ENCODE data around the gene NTRK3. TPM values are rescaled to one million over a fixed set of nuclear protein-coding genes. Genes with fewer than 3 reads are reported as not detected.

NTRK3 gene
- total RNA-seq, 4 donors from 2014 or later = 0.94 to 3.2 (median 1.8) TPM

- Histone ChIP-seq H3K36me3 (no peaks in the 10 kb centered on the region), H3K27ac (no peak overlapping the region), H3K9me3 (no peaks in the 10 kb centered on the region), H3K4me1 (no peaks in the 10 kb centered on the region), H3K4me3 (replicated peaks in 1 of 3) (no peak overlapping the region), H3K27me3 (no peaks in the 10 kb centered on the region)
- no peak for TF ChIP-seq POLR2A (IDR thresholded peaks at IDR 0.05)
- no peak for TF ChIP-seq CTCF (IDR thresholded peaks at IDR 0.05)
- WGBS, 2 donors = 77 to 81% methylated on average over 4 of the region's 4 CpGs
- DNase-seq = no peak
- intact Hi-C loops (cut with DNase I) = no loop called here
Measured at GRCh38 chr15:88232771-88233201, 23.8 kb downstream of the NTRK3 start.

GRCh38 chr15:88231909-88232644 lies 24.5 kb downstream of the NTRK3 start:
- DNase-seq = no peak
- Histone ChIP-seq H3K27me3 (no peaks in the 10 kb centered on the region), H3K36me3 (no peaks in the 10 kb centered on the region), H3K9me3 (no peaks in the 10 kb centered on the region), H3K27ac (no peak overlapping the region), H3K4me3 (replicated peaks in 1 of 3) (no peak overlapping the region), H3K4me1 (no peaks in the 10 kb centered on the region)
- intact Hi-C loops (cut with DNase I) = no loop called here
- WGBS, 2 donors = 92 to 93% methylated on average over 6 of the region's 6 CpGs
- TF ChIP-seq CTCF (IDR thresholded peaks at IDR 0.05) = no peak
- no peak for TF ChIP-seq POLR2A (IDR thresholded peaks at IDR 0.05)

GRCh38 chr15:88230823-88231222 lies 25.7 kb downstream of the NTRK3 start:
- H3K4me1 ChIP-seq = no peaks in the 10 kb centered on the region
- no peak overlapping the region for H3K27ac ChIP-seq
- no peaks in the 10 kb centered on the region for H3K36me3 ChIP-seq
- intact Hi-C loops (cut with DNase I) = no loop called here
- DNase-seq = no peak
- 58 to 70% methylated on average over 2 of the region's 2 CpGs for WGBS, 2 donors
- TF ChIP-seq CTCF (IDR thresholded peaks at IDR 0.05) = no peak
- no peak for TF ChIP-seq POLR2A (IDR thresholded peaks at IDR 0.05)
- no peak overlapping the region for H3K4me3 ChIP-seq (replicated peaks in 1 of 3)
- no peaks in the 10 kb centered on the region for H3K27me3 ChIP-seq
- no peaks in the 10 kb centered on the region for H3K9me3 ChIP-seq

GRCh38 chr15:88225461-88225860 lies 31.1 kb downstream of the NTRK3 start:
- Histone ChIP-seq H3K36me3 (no peaks in the 10 kb centered on the region), H3K9me3 (no peaks in the 10 kb centered on the region), H3K27me3 (no peaks in the 10 kb centered on the region), H3K4me1 (no peaks in the 10 kb centered on the region), H3K4me3 (replicated peaks in 1 of 3) (no peak overlapping the region), H3K27ac (no peak overlapping the region)
- DNase-seq = no peak
- TF ChIP-seq CTCF (IDR thresholded peaks at IDR 0.05) (no peak), POLR2A (IDR thresholded peaks at IDR 0.05) (no peak)
- WGBS, 2 donors = 79 to 84% methylated on average over 5 of the region's 5 CpGs
- intact Hi-C loops (cut with DNase I) = no loop called here

DNA sequence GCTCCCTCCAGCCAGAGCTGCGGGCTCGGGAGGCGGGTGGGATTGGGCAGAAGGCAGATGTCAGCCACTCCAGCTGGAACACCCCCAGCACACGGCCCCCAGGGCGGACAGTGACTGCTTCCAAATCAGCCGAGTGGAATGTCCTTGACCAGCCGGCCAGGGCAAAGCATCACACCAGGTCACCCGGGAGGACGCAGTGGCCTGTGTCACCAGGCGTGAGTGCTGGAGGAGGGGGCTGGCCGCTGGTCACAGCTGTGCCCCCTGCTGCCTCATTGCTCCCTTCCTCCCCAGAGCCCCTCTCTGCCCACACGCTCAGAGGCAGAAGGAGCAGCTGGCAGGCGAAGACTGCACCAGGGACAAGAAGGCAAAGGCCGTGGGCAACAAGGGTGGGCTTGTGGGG lies 33.5 kb downstream of the NTRK3 start:
- intact Hi-C loops (cut with DNase I) = no loop called here
- DNase-seq = no peak
- 74 to 94% methylated on average over 3 to 13 of the region's 14 CpGs for WGBS, 2 donors

More for the DNA sequence above, 33.5 kb downstream of the NTRK3 start:
- Histone ChIP-seq H3K27ac (no peak overlapping the region), H3K4me1 (no peaks in the 10 kb centered on the region), H3K36me3 (no peaks in the 10 kb centered on the region), H3K4me3 (replicated peaks in 1 of 3) (no peak overlapping the region), H3K27me3 (no peaks in the 10 kb centered on the region), H3K9me3 (no peaks in the 10 kb centered on the region)
- no peak for TF ChIP-seq CTCF (IDR thresholded peaks at IDR 0.05)
- TF ChIP-seq POLR2A (IDR thresholded peaks at IDR 0.05) = no peak

All from thyroid gland (tissue), 4 donors.